Measurements from ENCODE around the gene SHROOM3. TPM values are rescaled to one million over a fixed set of nuclear protein-coding genes. Genes with fewer than 3 reads are reported as not detected.
"Not testable (repeated sequence)": the region's sequence is repeated elsewhere in the genome, so short reads cannot be mapped to it uniquely, and the experiment has no call there.

Gene SHROOM3
- total RNA-seq, 2 donors from 2014 or later = 6.0 to 10.0 TPM

- intact Hi-C loops (cut with DNase I) = no loop called here
- ATAC-seq = no peak
- DNase-seq = no peak
Observed at GRCh38 chr4:76717431-76717830, 282.4 kb downstream of the SHROOM3 start.

GRCh38 chr4:76718021-76718420, 283.0 kb downstream of the SHROOM3 start:
- intact Hi-C loops (cut with DNase I) = no loop called here
- ATAC-seq (no peak), DNase-seq (no peak)

- intact Hi-C loops (cut with DNase I) = no loop called here
- no peak for ATAC-seq
- no peak for DNase-seq
Observed at GRCh38 chr4:76718831-76719230, 283.8 kb downstream of the SHROOM3 start.

DNA sequence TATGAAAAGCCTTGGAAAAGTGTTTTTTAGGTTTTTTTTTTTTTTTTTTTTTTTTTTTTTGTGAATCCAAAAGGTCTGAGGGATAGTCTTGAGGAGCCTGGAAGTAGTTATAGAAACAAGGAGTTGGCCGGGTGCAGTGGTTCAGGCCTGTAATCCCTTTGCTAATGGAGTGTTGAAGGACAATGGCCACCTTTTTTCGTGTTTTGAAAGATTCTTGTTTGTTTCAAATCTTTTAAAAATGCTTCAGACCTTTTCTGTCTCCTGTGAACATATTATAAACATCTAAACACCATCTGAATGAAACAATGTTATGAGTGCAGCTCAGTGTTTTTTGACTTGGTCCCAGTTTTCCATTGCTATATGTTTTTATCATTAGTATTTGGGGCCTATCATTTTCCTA, 285.1 kb downstream of the SHROOM3 start:
- ATAC-seq = no peak
- no peak for DNase-seq
- intact Hi-C loops (cut with DNase I) = no loop called here

GRCh38 chr4:76722146-76722545, 287.1 kb downstream of the SHROOM3 start:
- intact Hi-C loops (cut with DNase I); ATAC-seq; DNase-seq: not testable (repeated sequence)

DNA sequence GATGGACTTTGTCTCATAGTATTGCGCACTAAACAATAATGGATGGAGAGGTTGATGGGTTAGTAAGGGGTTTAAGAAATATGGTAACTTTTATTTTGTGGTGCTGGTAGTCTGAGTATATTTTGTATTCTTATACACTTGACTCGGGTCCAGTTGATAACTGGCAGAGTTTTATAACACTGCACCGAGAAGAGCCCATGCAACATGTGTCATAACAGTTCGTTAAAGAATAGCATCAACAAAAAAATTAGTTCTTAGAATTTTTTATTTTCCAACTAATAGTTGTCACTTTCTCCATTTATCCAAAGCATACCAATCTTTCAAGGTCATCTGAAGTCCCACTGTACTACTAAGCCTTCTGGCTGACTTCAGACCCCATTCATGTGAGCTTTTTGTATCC, 287.8 kb downstream of the SHROOM3 start:
- no peak for ATAC-seq
- intact Hi-C loops (cut with DNase I) = no loop called here

GRCh38 chr4:76723373-76723772, 288.3 kb downstream of the SHROOM3 start:
- intact Hi-C loops (cut with DNase I) = no loop called here
- DNase-seq (no peak), ATAC-seq (peak in 1 of 2 donors; percentile 19)

More for the DNA sequence above, 287.8 kb downstream of the SHROOM3 start:
- DNase-seq = no peak

DNA sequence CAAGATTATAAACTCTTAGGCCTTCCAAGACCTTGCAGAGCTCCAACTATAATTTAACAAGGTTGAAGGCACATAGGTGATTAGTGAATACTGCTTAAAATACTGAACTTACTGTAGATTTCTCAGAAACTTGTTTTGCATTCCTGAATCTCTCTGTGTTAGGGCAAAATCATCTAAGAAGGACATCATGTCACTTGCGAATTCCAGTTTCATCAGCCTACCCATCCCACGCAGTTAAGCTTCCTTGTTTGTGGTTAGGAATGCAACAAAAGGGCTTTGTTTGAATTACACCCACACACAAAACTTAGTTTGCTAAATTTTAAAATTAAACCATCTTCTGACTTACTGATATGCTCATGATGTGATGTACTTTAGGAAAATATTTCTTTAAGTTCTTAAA, 288.9 kb downstream of the SHROOM3 start:
- ATAC-seq (peak in 1 of 2 donors; percentile 65), DNase-seq (no peak)
- intact Hi-C loops (cut with DNase I) = no loop called here

GRCh38 chr4:76725039-76725438, 290.0 kb downstream of the SHROOM3 start:
- DNase-seq = no peak
- ATAC-seq = no peak
- intact Hi-C loops (cut with DNase I) = no loop called here

DNA sequence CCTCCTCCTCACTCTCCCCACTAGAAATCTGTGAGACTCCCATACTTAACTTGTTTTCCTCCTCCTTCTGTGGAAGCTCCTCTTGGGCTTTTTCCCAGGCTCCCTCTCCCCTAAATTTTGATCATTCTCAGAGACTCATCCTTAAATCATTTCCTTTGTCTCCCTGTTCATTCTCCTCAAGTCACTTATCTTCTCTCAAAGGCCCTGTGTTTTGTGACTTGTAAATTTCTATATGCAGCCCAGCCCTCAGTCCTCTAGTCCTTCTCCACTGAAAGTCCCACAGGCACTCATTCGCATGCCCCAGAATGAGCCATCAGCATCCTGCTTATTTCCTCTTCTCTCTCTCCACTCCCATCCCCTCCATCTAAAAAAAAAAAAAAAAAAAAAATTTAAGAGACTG, 291.1 kb downstream of the SHROOM3 start:
- no peak for ATAC-seq
- no peak for DNase-seq
- intact Hi-C loops (cut with DNase I) = no loop called here

DNA sequence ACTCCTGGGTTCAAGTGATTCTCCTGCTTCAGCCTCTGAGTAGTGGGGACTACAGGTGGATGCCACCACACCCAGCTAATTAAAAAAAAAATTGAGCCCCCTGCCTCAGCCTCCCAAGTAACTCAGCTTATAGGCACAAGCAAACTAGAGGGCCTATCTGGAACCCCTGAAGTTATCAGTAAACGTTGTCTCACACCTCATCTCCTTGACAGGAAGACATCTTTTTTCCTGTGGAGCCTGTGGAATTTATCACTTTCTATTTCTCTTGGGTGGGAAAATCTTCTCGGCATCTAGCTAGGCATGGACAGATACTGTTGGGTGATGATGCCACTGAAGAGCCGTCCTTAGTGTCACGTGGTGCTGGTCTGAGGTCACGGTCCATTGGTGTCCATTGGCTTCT, 291.6 kb downstream of the SHROOM3 start:
- ATAC-seq (no peak), DNase-seq (no peak)
- intact Hi-C loops (cut with DNase I) = no loop called here

GRCh38 chr4:76727934-76728333, 292.9 kb downstream of the SHROOM3 start:
- ATAC-seq; DNase-seq; intact Hi-C loops (cut with DNase I): not testable (repeated sequence)

DNA sequence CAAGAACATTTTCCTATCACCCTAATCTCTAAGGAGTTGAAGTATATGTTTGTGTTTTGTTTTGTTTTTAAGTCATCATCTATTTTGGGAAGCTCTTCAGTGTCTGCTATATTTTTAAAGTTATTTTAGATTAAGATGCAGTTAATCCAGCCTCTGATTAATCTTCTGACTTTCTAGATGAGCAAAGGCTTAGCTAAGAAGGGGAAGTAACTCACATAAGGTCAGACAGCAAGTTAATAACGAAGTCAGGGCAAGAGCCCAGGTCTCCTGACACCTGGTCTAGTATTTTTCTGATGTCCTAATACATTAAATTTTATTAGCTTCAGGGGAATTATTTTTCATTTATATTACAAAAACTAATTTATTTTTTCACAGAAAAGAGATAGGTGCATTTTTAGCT, 294.4 kb downstream of the SHROOM3 start:
- no peak for ATAC-seq
- DNase-seq = no peak
- intact Hi-C loops (cut with DNase I) = no loop called here

DNA sequence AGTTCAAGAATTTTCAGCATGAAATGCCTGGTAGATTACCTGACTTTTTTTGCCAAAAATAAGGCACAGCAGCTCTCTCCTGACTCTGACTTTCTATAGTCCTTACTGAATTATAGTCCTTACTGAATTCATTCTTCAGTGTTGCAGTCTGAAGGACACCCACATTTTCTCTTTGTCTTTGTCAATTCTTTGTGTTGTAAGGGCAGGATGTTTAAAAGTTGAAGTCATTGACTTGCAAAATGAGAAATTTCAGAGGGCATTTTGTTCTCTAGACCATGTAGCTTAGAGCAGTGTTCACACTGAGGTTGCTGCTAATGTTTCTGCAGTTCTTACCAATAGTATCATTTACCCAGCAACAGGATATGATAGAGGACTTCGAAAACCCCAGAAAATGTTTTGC, 295.0 kb downstream of the SHROOM3 start:
- DNase-seq (no peak), ATAC-seq (no peak)
- intact Hi-C loops (cut with DNase I) = no loop called here

DNA sequence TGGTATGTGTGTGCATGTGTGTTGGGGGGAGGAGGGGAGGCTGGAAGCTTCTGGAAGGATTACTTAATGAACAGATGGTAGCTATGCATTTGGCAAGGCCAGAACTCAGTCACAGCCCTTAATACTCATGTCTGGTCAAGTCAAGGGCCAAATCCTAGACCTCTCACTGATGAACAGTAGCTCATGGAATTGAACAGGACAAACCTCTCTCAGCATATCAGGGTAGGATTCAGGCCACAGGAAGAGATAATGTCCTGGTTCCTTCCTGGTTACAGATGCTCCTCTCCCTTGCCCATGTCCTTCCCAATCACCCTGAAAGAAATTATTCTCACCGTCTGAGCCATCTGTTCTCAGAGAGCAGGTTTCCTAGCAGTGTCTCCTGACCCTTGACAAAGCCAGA, 297.2 kb downstream of the SHROOM3 start:
- DNase-seq = no peak
- intact Hi-C loops (cut with DNase I) = no loop called here
- ATAC-seq = no peak

DNA sequence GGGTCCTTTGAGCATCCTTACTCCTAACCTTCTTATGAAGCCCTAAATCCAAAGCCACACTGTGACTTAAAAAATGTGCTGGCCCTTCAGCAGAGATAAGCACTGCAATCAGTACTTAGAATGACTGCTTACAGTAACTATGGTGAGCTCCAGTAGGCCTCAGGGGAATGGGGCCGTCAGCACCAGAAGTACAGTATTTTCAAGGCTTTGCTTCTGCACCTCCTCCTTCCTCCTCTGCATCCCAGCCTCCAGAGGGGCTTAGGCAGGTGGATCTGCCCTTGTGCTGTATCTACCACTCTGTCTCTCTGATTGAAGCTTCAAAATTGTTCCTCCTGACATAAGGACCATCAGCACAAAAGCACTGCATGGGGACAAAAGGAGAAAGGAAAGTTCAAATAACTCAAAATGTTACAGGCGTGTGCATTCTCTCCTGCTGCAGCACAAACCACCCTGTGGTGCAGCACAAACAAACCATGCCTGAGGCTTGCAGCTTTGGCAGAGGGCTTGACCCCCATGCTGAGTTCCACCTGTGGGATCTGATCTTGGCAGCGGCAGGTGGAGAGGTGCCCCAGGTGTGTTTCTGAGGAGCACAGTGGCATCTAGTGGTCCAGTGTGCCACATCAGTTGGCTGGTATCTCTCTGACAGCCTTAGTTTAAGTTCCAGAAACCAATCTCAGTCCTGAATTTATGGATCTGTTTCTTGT, 298.2 kb downstream of the SHROOM3 start:
- intact Hi-C loops (cut with DNase I) = no loop called here
- ATAC-seq = no peak

DNA sequence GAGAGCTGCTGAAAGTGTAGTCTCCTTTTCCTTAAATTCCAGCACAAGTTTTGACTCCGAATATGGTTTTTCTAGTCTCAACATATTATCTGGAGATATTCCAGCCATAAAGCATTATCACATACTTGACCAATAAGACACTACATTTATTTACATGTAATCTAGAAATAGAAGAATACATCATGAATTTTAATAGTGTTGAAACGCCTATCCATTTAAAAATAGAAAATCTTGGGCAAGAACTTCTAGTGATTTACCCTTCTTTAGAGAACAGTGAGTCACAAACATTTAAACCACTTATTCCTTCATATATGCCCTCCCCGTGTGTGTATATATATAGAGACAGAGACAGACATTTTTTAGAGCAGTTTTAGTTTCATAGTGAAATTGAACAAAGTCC, 301.4 kb downstream of the SHROOM3 start:
- no peak for ATAC-seq
- DNase-seq = no peak
- intact Hi-C loops (cut with DNase I) = no loop called here

More for the DNA sequence above, 298.2 kb downstream of the SHROOM3 start:
- no peak for DNase-seq

GRCh38 chr4:76737180-76737579, 302.2 kb downstream of the SHROOM3 start:
- ATAC-seq (no peak), DNase-seq (no peak)
- intact Hi-C loops (cut with DNase I) = no loop called here

- intact Hi-C loops (cut with DNase I) = no loop called here
- DNase-seq (no peak), ATAC-seq (no peak)
Observed at GRCh38 chr4:76737771-76738085, 302.7 kb downstream of the SHROOM3 start.

- ATAC-seq (peak; percentile 76 to 88), DNase-seq (peak; percentile 42)
- intact Hi-C loops (cut with DNase I) = no loop called here
Observed at GRCh38 chr4:76738086-76738931, 303.3 kb downstream of the SHROOM3 start.

GRCh38 chr4:76740192-76740591, 305.2 kb downstream of the SHROOM3 start:
- intact Hi-C loops (cut with DNase I) = no loop called here
- DNase-seq = no peak
- no peak for ATAC-seq
